Activated T-cell treated with anti-CD3 and anti-CD28 coated beads for 4 hours (primary cell): ENCODE data around the gene LIMS1.
"Not testable (repeated sequence)": the region's sequence is repeated elsewhere in the genome, so short reads cannot be mapped to it uniquely, and the experiment has no call there.

Experiments
- DNase-seq: peaks from one replicate; pipeline ENCODE4 v3.0.0-alpha.2; 2020

Gene LIMS1

DNA sequence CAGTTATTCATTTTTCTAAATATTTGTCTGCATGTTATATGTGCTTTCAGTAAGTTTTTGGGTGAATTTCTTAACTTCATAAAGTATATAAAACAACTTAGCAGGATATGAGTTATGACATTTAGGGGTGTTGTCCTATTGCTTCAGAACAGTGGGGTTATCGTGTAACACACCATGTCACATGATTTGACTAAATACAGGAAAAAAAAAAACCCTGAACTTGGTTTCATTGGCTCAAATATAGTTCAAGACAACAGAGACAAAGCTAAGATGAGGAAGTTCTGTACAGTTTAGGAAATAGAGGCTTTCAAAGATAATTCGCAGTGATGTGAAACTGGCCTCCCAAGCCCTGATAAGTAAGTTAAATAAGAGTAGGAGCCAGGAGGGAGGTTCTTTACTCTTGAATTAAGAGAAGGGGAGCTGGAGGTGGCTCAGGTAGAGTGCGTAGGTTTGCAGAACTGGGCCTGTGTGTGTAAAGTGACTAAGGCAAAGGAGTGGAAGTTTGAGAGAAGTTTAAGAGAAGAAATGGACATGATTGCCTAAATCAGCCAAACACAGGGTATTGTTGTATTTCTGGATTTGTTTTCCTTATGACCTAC lies 53.9 kb downstream of the LIMS1 start:
- DNase-seq = no peak

DNA sequence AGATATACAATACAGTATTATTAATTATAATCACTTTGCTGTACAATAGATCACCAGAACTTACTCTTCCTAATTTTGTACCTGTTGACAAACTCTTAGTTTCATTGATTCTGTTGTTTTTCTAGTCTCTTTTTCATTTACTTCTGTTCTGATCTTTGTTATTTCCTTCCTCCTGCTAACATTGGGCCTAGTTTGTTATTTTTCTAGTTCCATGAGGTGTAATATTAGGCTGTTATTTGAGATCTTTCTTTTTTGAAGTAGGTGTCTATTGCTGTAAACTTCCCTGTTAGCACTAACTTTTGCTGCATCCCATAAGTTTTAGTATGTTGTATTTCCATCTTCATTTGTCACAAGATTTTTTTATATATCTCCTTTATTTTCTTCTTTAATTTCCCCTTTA lies 55.1 kb downstream of the LIMS1 start:
- DNase-seq = no peak

DNA sequence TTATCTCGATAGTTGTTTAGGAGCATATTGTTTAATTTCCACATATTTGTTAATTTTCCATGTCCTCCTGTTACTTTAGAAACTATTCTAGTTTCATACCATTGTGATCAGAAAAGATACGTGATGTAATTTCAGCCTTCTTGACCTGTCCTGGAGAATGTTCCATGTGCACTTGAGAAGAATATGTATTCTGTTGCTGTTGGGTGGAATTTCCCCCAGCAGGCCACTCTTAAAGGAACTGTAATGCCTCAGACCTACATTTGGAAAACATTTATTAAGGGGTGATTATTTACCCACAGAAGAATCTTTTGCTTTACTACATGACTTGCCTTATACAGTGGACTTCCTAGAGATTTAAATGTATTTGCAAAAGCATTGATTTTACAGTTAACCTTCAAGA lies 55.5 kb downstream of the LIMS1 start:
- no peak for DNase-seq

DNA sequence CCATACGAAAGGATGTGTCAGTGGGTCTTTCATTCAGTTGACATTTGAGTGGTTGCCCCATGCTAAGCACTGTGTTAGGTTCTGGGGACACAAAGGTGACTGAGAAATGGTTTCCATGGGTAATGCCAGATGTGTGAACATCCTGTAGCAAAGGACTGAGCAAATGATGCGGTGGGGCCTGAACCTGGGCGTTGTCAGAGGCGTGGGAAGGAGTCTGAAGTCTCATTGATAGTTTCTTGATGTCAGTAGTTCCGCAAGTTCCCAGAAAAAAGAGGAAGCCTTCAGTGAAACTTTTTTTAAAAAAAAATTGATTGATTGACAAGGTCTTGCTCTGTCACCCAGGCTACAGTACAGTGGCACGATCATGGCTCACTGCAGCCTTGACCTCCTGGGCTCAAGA lies 56.9 kb downstream of the LIMS1 start:
- DNase-seq = no peak

DNA sequence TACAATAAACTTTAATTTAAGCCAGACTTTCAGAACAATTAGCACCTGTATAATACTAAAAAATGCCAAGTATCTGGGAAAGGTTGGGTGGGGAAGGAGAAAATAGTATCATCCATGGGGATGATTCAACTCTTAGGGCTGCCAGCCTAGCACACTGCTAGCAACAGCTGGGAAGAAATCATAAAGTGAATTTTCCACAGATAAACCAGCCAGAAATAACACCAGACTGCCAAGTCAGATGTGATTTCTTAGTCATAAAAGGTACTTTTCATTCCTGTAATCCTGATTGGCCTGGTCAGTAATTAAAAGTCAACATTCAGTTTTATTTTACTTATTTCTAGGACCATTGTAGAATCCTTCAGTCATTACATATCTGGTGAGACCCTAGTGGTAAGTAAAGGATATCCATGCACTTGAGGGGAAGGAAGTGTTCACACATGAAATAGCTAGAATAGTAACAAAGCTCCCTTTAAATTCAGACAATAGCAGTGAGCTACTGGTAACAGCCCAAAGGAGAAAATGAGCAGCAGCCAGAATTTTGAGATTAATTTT lies 59.4 kb downstream of the LIMS1 start:
- no peak for DNase-seq

DNA sequence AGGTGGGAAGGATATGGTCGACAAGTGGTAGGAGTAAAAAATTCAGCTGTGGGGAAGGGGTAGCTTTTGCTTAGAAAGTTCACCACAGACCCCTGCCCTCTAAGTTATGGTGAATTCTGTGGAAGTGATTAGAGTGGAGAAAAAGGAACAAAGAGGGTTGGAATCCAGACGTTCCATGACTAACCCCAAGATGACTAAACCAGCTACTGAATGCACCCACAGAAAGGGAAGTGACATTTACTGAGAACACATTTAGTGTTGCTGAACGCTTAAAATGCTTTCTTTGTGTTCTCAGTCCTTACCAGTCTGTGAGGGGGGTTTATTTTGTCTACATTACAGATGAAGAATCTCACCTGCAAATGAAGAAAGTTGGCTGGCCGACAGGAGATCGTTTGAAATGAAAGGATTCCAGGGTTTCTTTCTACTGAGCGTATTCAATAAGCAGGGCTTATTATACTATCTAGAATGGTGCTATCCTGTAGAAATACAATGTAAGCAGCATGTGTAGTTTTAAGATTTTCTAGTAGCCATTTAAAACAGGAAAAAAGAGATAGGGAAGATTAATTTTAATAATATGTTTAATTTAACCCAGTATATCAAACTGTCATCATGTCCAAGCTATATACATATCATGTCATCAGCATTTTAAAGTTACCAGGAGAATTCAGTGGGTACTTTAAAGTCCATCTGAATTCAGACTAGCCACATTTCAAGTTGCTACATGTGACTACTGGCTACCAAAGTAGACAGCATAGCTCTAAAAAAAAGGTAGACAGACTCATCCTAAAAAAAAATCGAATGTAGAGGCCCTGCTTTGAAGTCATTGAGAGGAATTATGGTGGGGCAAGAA lies 60.1 kb downstream of the LIMS1 start:
- DNase-seq = no peak

DNA sequence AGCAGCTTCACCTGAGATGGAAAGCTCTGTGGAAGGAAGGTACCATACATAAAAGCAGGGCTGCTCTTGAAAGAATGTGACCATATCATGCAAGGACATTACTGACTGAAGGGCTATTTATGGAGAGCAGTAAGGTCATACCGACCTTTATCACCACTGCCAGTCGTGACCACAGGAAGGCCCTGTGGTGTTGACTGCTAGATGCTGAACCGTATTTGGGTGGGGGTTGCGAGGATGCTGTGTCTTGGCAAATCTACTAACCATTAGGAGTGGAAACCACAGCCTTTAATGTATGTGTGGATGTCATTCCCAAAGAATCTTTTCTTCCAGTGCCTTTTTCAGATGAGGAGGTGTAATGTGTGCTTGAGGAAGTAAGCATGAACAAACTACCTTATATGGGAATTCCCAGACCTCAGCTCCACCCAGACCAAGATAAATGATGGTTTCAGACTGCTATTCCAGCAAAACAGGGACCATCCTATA lies 60.8 kb downstream of the LIMS1 start:
- DNase-seq = no peak

DNA sequence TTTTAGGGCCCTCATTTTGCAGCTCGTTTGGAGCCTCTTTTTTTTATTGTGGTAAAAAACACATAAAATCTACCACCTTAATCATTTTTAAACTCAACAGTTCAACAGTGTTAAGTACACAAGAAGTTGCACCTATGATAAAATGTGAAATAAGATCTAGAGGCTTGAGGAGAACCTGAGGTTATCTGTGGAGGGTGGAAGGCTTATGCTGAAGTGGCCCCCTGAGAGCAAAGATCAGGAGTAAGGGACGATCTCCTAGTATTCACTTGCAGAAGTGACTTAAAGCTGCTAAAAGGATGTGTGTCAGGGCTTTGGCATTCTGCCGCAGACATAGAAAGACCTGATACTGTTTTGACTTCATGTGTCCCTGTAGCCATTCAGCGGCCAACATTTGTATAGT lies 61.5 kb downstream of the LIMS1 start:
- not testable (repeated sequence) for DNase-seq

DNA sequence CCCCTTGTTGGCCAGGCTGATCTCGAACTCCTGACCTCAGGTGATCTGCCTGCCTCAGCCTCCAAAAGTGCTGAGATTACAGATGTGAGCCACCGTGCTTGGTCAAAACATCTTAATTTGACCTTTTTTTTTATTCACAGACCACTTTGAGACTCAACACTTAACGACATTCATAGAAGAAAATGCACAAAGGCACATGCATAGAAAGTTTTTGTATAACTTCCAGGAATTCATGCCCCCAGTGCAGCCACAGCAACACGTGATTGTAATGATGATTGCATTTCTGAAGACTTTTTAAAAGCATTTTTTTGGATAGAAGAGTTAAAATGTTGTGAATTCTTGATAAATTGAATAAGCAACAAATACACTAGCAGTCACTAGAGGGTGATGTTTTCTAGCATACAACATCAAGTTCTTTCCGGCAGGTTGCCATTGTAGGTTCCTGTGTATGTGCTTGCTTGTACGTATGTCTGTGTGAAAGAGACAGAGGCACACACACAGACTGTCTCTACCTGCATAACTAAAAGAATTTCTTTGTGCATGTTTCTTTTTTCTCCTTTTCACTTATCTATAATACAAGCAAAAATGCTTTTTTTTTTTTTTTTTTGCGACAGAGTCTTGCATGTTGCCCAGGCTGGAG lies 63.0 kb downstream of the LIMS1 start:
- DNase-seq = not testable (repeated sequence)

DNA sequence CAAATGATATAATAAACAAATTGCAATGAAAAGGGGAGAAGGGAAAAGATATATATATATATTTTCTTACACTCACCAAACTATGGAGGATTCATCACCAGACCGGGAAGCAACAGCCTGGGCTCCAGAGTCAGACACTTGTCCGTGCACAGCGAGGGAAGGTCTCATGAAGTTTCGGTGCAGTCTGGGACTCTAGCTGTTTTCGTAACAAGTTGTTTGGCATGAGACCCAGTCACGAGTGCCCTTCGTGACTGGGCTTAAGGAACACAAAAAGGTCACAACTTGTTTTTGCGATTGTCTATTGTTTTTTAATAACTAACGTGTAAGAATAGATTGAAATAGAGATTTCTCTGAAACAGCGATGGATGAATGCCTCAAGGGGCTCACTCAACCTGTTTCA lies 66.9 kb downstream of the LIMS1 start:
- not testable (repeated sequence) for DNase-seq

DNA sequence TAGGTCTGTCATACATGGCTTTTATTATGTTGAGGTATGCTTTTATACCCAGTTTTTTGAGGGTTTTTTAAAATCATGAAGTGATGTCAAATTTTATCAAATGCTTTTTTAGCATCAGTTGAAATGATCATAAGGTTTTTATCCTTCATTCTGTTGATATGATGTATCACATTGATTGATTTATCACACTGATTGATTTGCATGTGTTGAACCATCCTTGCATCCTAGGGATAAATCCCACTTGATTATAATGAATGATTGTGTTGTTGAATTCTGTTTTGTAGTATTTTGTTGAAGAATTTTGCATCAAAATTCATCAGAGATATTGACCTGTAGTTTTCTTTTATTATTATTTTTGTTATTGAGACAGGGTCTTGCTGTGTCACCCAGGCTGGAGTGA lies 68.2 kb downstream of the LIMS1 start:
- DNase-seq = no peak

DNA sequence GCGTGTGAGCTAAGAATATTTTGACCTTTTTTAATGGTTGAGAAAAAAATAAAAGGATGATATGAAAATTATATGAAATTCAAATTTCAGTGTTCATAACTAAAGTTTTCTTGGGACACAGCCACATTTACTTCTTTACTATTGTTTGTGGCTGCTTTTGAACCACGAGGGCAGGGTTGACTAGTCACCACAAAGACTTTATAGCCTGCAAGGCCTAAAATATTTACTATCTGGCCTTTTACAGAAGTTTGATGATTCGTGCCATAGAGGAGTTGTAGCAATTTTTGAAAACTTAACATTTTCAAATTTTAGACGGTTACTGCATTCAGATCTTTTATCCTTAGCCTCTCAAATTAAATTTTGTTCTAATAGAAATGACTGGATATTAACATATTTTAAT lies 69.9 kb downstream of the LIMS1 start:
- no peak for DNase-seq

DNA sequence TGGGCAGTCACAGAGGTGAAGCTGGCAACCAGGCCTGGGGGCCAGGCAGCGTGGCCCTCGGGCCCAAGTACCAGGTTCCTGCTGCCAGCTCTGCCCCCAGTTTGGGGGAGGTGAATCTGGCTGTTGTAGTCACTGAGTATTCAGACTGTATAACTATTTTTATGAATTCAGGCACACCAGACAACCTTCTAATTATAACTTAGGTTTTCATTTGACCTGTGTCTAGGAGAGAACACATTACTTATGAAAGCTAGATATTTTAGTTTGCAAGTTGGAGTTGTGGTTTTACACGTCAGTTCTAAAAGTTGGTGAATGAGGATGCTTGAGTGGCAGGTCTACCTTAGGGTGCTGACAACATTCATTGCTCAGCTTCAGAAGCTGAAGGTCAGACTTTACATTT lies 71.7 kb downstream of the LIMS1 start:
- DNase-seq = no peak

DNA sequence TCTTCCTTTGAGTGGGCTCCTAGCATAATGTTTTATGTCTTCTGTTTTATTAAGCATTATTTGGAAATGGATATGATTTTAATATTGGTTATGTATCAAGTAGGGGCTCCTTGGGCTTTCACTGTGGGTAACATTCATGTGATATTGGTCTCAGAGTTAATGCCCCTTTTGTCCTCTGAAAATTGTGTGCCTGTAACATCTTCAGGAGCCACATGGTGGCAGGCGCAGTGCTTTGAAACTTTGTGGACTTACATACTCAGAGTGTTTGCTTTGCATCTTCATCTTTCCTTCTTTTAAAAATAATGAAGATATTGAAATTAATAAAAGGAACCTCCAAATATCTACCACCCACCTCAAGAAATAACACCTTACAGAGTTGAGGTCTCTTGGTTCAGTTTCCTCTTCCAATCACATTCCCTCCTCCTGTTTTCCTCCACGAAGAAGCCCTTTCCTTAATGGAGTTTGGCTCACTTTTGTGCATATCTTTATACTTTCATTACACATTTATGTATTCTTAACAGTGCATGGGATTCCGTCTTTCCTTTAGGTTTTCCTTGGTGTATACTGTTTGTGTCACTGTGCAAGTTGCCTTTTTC lies 73.5 kb downstream of the LIMS1 start:
- peak; percentile 33 for DNase-seq

DNA sequence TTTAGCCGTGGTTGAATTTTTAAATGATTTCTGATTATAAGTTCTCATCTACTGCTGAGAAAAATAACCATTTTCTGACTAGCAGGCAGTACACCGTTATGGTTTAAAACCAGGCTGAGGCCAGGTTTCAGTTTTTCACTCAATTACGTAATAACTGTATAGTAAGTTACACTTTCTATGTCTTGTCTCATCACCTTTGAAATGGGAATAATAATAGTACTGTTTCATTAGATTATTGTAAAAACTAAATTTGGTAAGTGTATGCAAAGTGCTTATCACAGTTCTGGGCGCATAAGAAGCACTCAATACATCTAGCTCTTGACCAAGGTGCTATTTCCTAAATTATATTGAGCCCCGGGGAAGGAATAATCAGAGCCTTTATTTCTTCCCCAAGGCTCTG lies 76.8 kb downstream of the LIMS1 start:
- no peak for DNase-seq

DNA sequence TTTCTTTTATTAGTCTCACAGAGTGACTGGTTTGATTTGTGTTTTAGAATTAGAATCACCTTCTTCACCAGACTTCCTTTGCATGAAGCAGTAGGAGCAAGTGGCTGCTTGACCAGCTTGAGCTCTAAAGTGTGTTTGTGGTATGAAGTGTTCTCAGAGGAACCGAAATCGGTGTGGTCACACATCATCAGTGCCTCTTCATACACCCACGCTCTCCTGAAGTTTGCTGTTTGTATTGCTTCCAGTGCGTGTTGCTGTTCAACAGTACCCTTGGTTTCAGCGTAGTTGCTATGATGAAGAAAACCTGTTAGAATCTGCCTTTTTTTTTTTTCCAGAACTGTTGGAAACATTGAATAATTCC lies 77.9 kb downstream of the LIMS1 start:
- DNase-seq = peak; percentile 26

DNA sequence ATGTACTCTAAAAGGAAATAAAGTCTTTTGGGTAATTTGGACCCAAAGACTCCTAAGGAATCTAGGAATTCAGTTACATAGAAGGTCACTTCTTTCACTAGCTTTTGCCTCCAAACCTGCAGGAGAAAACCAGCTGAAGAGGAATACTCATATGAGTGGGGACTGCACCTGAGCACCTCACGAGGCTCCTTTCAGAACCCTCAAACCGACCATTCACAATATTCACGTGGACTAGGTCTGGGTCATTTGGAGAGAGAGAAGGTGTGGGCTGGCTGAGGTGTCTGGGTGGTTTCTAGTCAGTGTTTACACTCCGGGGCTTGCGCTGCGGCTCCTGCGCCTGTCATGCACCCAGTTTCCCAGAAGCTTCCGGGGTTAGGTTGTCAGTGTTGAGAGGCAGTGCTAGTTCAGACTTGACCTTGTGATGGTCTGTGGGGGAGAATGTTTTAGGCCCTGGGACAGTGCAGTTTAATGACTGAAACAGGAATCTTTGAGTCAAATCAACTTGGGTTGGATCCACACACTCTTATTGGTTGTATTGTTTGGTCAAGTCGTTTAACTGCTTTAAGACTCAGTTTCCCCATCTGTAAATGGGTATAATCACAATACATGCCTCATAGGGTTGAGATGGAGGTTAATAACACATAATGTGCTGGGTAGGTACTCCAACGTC lies 78.4 kb downstream of the LIMS1 start:
- DNase-seq = no peak

DNA sequence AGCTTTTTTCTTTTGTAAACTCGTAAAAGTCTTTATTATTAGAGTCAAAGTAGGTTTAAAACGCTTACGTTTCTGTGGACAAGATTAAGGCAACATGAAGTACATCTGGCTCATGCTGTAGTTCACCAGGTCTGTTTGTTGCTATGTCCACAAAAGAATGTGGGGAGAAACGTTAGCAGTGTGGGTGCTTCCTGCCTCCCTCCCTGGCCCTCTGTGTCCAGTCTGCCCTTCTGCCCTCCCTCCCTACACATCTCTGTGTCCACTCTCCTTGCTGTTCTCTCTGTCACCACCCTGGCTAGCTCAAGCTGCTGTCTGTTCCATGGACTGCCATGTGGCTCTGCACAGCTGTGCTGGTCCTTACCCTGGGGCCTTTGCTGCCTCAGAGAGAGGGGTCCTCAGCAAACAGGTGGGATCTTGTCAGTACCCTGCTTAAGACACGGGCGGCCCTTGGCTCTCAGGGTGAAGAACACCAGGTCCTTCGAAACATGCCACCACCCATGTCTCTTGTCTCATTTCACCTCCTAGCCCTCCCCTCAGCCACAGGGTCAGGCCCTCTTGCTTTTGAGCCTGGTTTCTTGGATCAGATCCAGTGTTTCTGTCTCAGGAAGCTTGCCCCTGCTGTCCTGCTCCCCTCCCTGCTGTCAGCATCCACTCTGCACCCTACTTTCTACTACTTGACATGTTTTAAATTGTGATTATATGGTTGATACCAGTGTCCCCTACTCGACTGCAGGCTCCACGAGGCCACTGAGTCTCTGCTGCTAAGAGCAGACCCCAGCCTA lies 79.2 kb downstream of the LIMS1 start:
- no peak for DNase-seq

DNA sequence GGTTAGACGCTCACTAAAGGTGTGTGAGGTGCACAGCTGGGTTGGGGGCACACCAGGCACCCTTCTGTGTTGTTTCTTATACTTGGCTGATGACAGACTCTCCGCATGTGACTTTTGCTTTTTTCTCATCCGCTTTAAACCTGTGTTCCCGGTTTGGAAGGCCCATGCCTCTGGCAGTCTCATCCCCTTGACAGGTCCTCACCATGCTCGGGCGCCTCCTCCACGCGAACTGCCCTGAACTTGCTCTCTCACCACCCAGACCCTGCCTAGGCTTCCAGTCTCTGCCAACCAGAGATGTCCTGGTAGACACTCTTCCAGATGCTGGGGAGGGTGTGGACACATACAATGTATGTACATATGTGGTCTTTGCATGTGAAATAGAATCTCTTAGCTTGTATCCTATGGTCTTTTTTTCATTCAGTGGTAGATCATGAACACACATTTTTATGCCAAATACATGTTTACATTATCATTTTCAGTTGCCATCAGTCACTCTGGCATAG lies 79.8 kb downstream of the LIMS1 start:
- DNase-seq = no peak

DNA sequence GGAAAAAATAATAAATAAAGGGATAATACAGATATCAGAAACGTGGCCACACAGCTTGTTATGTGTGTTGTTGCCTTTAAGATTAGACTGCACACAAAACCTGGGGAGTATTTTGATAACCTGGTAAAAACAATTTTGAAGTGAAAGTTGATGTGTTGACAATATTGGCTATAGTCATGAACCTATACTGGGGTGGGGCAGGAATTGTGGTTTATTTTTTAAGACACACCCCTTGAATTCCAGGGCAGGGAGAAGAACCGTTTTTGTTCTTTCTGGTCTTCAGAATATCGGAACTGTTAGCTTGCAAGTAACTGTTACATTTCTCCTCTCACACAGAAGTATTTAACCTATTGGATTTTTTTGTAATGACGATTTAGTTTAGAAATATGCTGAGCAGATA lies 80.4 kb downstream of the LIMS1 start:
- no peak for DNase-seq

DNA sequence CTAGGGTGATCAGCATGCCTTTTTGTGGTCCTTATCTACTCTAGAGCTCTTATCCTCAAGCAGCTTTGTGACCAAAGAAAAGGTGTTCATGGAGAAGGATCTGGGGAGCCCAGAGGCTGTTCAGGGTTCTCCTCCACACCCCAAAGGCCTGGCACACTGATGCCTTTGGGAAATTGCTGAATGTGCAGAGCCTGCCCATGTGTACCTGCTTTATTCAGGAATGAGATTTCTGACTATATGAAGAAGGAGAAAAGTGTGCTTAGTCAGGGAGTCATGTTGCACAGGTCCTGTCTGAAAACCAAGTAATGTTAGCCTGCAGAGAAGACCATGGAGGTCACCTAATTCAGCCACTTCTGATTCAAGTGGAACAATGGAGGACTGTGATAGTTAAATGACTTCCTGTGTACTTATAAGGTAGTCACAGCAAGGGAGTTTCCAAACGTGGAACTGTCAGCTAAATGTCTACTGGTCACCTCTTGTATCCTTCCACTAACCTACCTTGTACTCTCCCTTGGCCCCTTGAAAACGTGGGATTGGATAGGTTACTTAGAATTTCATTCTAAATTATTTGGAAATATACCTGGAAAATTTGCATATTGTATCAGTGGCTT lies 81.3 kb downstream of the LIMS1 start:
- DNase-seq = no peak
